OCI-LY3 (cell line): ENCODE measurements around the gene EFS.

Experiments
- EZH2phosphoT487 ChIP-seq: fragments of 200-600 bp; shearing (Covaris generic); IDR thresholded peaks from 2 replicates; pipeline ENCODE4 v1.6.1; 2018; ENCODE audit warnings: antibody characterized with exemption, mixed run types, low read depth
- TF ChIP-seq, protein P1 (sequence below): fragments of 200-600, 300-600 bp; sonication (generic); IDR thresholded peaks from 2 replicates; pipeline ENCODE4 v1.5.1; 2014; ENCODE audit warnings: antibody characterized with exemption, low read length, low read depth

DNA sequence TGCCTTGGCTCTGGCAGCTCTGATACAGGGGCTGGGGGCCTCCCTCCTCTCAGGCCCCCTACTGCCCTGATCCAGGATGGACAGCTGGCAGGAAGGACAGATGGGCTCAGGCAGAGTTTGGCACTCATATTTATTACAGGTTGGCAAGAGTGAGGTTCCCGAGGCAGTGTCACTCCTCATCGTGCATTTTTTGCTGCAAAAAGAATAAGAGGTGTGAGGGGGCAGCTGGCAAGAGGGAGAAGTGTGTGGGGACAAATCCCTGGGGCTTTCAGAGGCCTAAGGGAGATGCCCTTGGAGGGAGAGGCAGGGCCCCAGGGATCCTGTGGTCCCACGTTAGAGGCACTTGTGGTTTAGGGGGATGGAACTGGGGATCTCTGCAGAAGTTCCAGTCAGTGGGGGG lies 16.9 kb upstream of the EFS start:
- TF ChIP-seq, protein P1, sequence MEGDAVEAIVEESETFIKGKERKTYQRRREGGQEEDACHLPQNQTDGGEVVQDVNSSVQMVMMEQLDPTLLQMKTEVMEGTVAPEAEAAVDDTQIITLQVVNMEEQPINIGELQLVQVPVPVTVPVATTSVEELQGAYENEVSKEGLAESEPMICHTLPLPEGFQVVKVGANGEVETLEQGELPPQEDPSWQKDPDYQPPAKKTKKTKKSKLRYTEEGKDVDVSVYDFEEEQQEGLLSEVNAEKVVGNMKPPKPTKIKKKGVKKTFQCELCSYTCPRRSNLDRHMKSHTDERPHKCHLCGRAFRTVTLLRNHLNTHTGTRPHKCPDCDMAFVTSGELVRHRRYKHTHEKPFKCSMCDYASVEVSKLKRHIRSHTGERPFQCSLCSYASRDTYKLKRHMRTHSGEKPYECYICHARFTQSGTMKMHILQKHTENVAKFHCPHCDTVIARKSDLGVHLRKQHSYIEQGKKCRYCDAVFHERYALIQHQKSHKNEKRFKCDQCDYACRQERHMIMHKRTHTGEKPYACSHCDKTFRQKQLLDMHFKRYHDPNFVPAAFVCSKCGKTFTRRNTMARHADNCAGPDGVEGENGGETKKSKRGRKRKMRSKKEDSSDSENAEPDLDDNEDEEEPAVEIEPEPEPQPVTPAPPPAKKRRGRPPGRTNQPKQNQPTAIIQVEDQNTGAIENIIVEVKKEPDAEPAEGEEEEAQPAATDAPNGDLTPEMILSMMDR: no peak
- no peak for TF ChIP-seq EZH2phosphoT487
